Endodermal cell (in vitro differentiated cells): ENCODE measurements around the gene BTBD8. TPM values are rescaled to one million over a fixed set of nuclear protein-coding genes. Genes with fewer than 3 reads are reported as not detected.

Source experiments
- DNase-seq: peaks from one replicate; pipeline ENCODE4 v3.0.0-alpha.2; 2017
- H3K27ac ChIP-seq: 2 replicates; pipeline ENCODE4 v1.5.1; 2013; ENCODE audit warnings: mild to moderate bottlenecking, low read depth, low read length, moderate library complexity
- H3K27me3 ChIP-seq: 2 replicates; pipeline ENCODE4 v1.6.1; 2013; ENCODE audit warnings: mild to moderate bottlenecking, low read length, moderate library complexity; ENCODE audit not compliant: insufficient read depth, control insufficient read depth, poor library complexity, severe bottlenecking
- H3K36me3 ChIP-seq: 2 replicates; pipeline ENCODE4 v1.7.0; 2013; ENCODE audit warnings: mild to moderate bottlenecking, low read length, moderate library complexity; ENCODE audit not compliant: control insufficient read depth, insufficient read depth
- H3K4me1 ChIP-seq: one replicate; pipeline ENCODE4 v1.7.0; 2013; ENCODE audit warnings: low read length; ENCODE audit not compliant: control insufficient read depth, insufficient read depth
- H3K4me3 ChIP-seq: 2 replicates; pipeline ENCODE4 v1.5.1; 2013; ENCODE audit warnings: mild to moderate bottlenecking, low read length, moderate library complexity
- H3K9ac ChIP-seq: 2 replicates; pipeline ENCODE4 v1.6.1; 2013; ENCODE audit warnings: mild to moderate bottlenecking, low read length, moderate library complexity; ENCODE audit not compliant: poor library complexity, severe bottlenecking; ENCODE audit errors: extremely low read depth
- H3K9me3 ChIP-seq: 2 replicates; pipeline ENCODE4 v1.6.1; 2013; ENCODE audit warnings: mild to moderate bottlenecking, low read length, moderate library complexity; ENCODE audit not compliant: control insufficient read depth
- H3K27ac Mint-ChIP-seq: 2 replicates; pipeline ENCODE4 v1.8.0; 2020; ENCODE audit warnings: mixed read lengths
- H3K27me3 Mint-ChIP-seq: 2 replicates; pipeline ENCODE4 v1.8.0; 2021; ENCODE audit warnings: mild to moderate bottlenecking, mixed read lengths; ENCODE audit not compliant: insufficient read depth
- H3K36me3 Mint-ChIP-seq: 2 replicates; pipeline ENCODE4 v1.8.0; 2020; ENCODE audit warnings: low read depth, mixed read lengths
- H3K4me1 Mint-ChIP-seq: 2 replicates; pipeline ENCODE4 v1.8.0; 2020; ENCODE audit warnings: mixed read lengths
- H3K4me3 Mint-ChIP-seq: 2 replicates; pipeline ENCODE4 v1.8.0; 2020; ENCODE audit warnings: mild to moderate bottlenecking, moderate library complexity, mixed read lengths
- H3K9me3 Mint-ChIP-seq: 2 replicates; pipeline ENCODE4 v1.8.0; 2020; ENCODE audit warnings: mild to moderate bottlenecking, mixed read lengths
- CTCF ChIP-seq: fragments of 200-600 bp; sonication (generic); conservative IDR thresholded peaks from 2 replicates; pipeline ENCODE4 v1.5.0; 2021; ENCODE audit warnings: antibody characterized with exemption, mild to moderate bottlenecking
- WGBS, 2 experiments: methylation state at CpG; one replicate each; pipeline versions ENCODE4 v1.1.5 to v1.1.7; 2013; ENCODE audit warnings: missing lambda C conversion rate in 2 of 2, mixed read lengths in 1 of 2; ENCODE audit not compliant: insufficient coverage in 1 of 2, insufficient read length in 1 of 2; 5-methylcytosine and 5-hydroxymethylcytosine counted together
- total RNA-seq, 2 donors: library from RNA; stranded (reverse); fragmentation: NEBNext Ultra II Directional in 1 of 2; extraction: Animal tissue kit (Norgen Biotek cat#: 25700) in 1 of 2; gene quantifications; 2 replicates in 1 of 2; 3 replicates in 1 of 2; pipeline ENCODE4 v1.2.1, GENCODE V29; 2021

Gene BTBD8
- total RNA-seq, 2 donors from 2014 or later, result 6.8 to 8.1 TPM

- H3K27me3 Mint-ChIP-seq, result no peaks in the 10 kb centered on the region
- no peak overlapping the region for H3K4me3 ChIP-seq
- H3K9ac ChIP-seq, result no peak overlapping the region
- H3K4me3 Mint-ChIP-seq, result no peak overlapping the region
- 89 to 100% methylated on average over 1 of the region's 1 CpG for WGBS, 2 experiments
- H3K36me3 ChIP-seq, result no peaks in the 10 kb centered on the region
- DNase-seq, result no peak
- no peak for TF ChIP-seq CTCF
- H3K4me1 Mint-ChIP-seq, result no peaks in the 10 kb centered on the region
- H3K9me3 ChIP-seq, result peaks cover 25% of the 10 kb centered on the region
- H3K27ac Mint-ChIP-seq, result no peak overlapping the region
- H3K27ac ChIP-seq, result no peak overlapping the region
- H3K4me1 ChIP-seq, result no peaks in the 10 kb centered on the region
- no peaks in the 10 kb centered on the region for H3K27me3 ChIP-seq
- H3K36me3 Mint-ChIP-seq, result peaks cover 53% of the 10 kb centered on the region
- peaks cover 36% of the 10 kb centered on the region for H3K9me3 Mint-ChIP-seq
Observed at GRCh38 chr1:92087542-92087941, 7.4 kb downstream of the BTBD8 start.

GRCh38 chr1:92091625-92092024 lies 11.5 kb downstream of the BTBD8 start:
- Mint-ChIP-seq H3K36me3 (peaks cover 28% of the 10 kb centered on the region), H3K4me3 (no peak overlapping the region), H3K9me3 (peaks cover 8% of the 10 kb centered on the region), H3K27me3 (no peaks in the 10 kb centered on the region), H3K27ac (no peak overlapping the region), H3K4me1 (peaks cover 6% of the 10 kb centered on the region)
- Histone ChIP-seq H3K4me3 (no peak overlapping the region), H3K27ac (no peak overlapping the region), H3K4me1 (no peaks in the 10 kb centered on the region), H3K36me3 (no peaks in the 10 kb centered on the region), H3K27me3 (no peaks in the 10 kb centered on the region), H3K9ac (no peak overlapping the region), H3K9me3 (peaks cover 4% of the 10 kb centered on the region)
- WGBS, 2 experiments, result 90 to 100% methylated on average over 1 to 5 of the region's 5 CpGs
- no peak for DNase-seq
- TF ChIP-seq CTCF, result no peak

GRCh38 chr1:92094090-92094489 lies 13.9 kb downstream of the BTBD8 start:
- WGBS, 2 experiments, result 84 to 97% methylated on average over 2 of the region's 2 CpGs

More at GRCh38 chr1:92094090-92094489, 13.9 kb downstream of the BTBD8 start:
- Histone ChIP-seq H3K36me3 (no peaks in the 10 kb centered on the region), H3K9me3 (no peaks in the 10 kb centered on the region), H3K9ac (no peak overlapping the region), H3K27me3 (no peaks in the 10 kb centered on the region), H3K4me3 (no peak overlapping the region), H3K4me1 (no peaks in the 10 kb centered on the region), H3K27ac (no peak overlapping the region)
- Mint-ChIP-seq H3K27ac (no peak overlapping the region), H3K4me3 (no peak overlapping the region), H3K4me1 (peaks cover 6% of the 10 kb centered on the region), H3K36me3 (peaks cover 22% of the 10 kb centered on the region), H3K9me3 (peaks cover 3% of the 10 kb centered on the region), H3K27me3 (no peaks in the 10 kb centered on the region)
- no peak for DNase-seq
- no peak for TF ChIP-seq CTCF
